ENCODE data around the gene KIF26B. TPM values are rescaled to one million over a fixed set of nuclear protein-coding genes. Genes with fewer than 3 reads are reported as not detected.

Gene KIF26B
- total and polyA plus RNA-seq, 2 of the 4 experiments (the other 2 are of a cell fraction): 0.53 to 0.54 TPM

GRCh38 chr1:245260110-245260882 is 105.5 kb downstream of the KIF26B start:
- Histone ChIP-seq H3K14ac (replicated peaks; ENCODE audit: low read depth, low read length) (no peak overlapping the region), H3K18ac (ENCODE audit: low read depth, low read length) (no peak overlapping the region), H3K4me2 (ENCODE audit: low read depth, low read length) (no peak overlapping the region), H2BK20ac (ENCODE audit: low read depth, low read length) (no peak overlapping the region), H2AK5ac (ENCODE audit: low read depth, low read length) (no peak overlapping the region), H3K9ac (ENCODE audit: low read depth, low read length) (no peak overlapping the region), H4K8ac (ENCODE audit: low read depth in 2 of 2, low read length in 2 of 2) (no peak overlapping the region), H3K56ac (ENCODE audit: extremely low read depth, insufficient read depth, low read length) (no peak overlapping the region), H4K20me1 (ENCODE audit: insufficient read depth, low read length) (no peaks in the 10 kb centered on the region), H2BK120ac (ENCODE audit: low read depth, low read length) (no peak overlapping the region), H3K36me3 (ENCODE audit: control insufficient read depth, insufficient read depth, low read length) (no peaks in the 10 kb centered on the region), H2BK15ac (ENCODE audit: low read depth, low read length) (no peak overlapping the region), H3K27me3 (ENCODE audit: control insufficient read depth, insufficient read depth, low read length) (no peaks in the 10 kb centered on the region), H3K9me1 (ENCODE audit: insufficient read depth, low read length) (no peaks in the 10 kb centered on the region), H2AFZ (replicated peaks; ENCODE audit: low read length, poor library complexity) (no peak overlapping the region), H4K5ac (ENCODE audit: low read depth, low read length) (no peak overlapping the region), H3K4me3 (ENCODE audit: insufficient read depth, low read depth, low read length) (no peak overlapping the region), H3K23ac (ENCODE audit: low read depth, low read length) (no peak overlapping the region), H4K91ac (ENCODE audit: insufficient read depth, low read depth, low read length) (no peak overlapping the region), H3K4me1 (ENCODE audit: control insufficient read depth, insufficient read depth, low read length) (no peaks in the 10 kb centered on the region), H3K27ac (ENCODE audit: insufficient read depth, low read length) (no peak overlapping the region), H2BK5ac (ENCODE audit: low read depth, low read length, poor library complexity, severe bottlenecking) (no peak overlapping the region), H2AK9ac (replicated peaks; ENCODE audit: low read depth, low read length, poor library complexity) (no peak overlapping the region), H3K4ac (ENCODE audit: low read depth, low read length) (no peak overlapping the region), H3K9me3 (ENCODE audit: control insufficient read depth, insufficient read depth, low read length) (no peaks in the 10 kb centered on the region), H3K79me1 (ENCODE audit: low read depth in 1 of 2, low read length in 2 of 2) (no peaks in the 10 kb centered on the region; a peak in 1 of 4 replicates)
- in situ Hi-C loops (cut with MboI; ENCODE audit: low sequenced_read_pairs) (no loop called here), dilution Hi-C loops (cut with HindIII; ENCODE audit: low sequenced_read_pairs, unreplicated experiment) (no loop called here), intact Hi-C loops (cut with micrococcal nuclease) (no loop called here)
- no CpG with 5 or more reads among the region's 6 CpGs for WGBS, 2 experiments (ENCODE audit: extremely low coverage in 2 of 2, insufficient read length in 1 of 2)
- ATAC-seq (ENCODE audit: low read depth) (no peak), DNase-seq (no peak)
- POLR2A ChIA-PET (ENCODE audit: unreplicated experiment): no interaction called here
- CTCF ChIA-PET: no interaction called here
- TF ChIP-seq RFX5 (IDR thresholded peaks at IDR 0.05; ENCODE audit: low read depth, low read length): no peak
- no peak for TF ChIP-seq MXI1 (IDR thresholded peaks at IDR 0.05; ENCODE audit: borderline replicate concordance, low read depth, low read length)
- no peak for TF ChIP-seq BHLHE40 (IDR thresholded peaks at IDR 0.05; ENCODE audit: low read depth, low read length)
- no peak for TF ChIP-seq MAFK (IDR thresholded peaks at IDR 0.05; ENCODE audit: low read depth, low read length)
- no peak for TF ChIP-seq CHD1 (IDR thresholded peaks at IDR 0.05; ENCODE audit: low read depth, low read length)
- TF ChIP-seq ELK1 (IDR thresholded peaks at IDR 0.05; ENCODE audit: borderline replicate concordance, low read depth, low read length): no peak
- no peak for TF ChIP-seq RAD21 (IDR thresholded peaks at IDR 0.05; ENCODE audit: low read length)
- no peak for TF ChIP-seq MAZ (IDR thresholded peaks at IDR 0.05; ENCODE audit: borderline replicate concordance, low read depth, low read length)
- TF ChIP-seq CEBPB (IDR thresholded peaks at IDR 0.05; ENCODE audit: low read depth, low read length): no peak
- TF ChIP-seq FOS (IDR thresholded peaks at IDR 0.05; ENCODE audit: low read depth, low read length): no peak
- TF ChIP-seq CTCF (conservative IDR thresholded peaks at IDR 0.05; ENCODE audit: low read depth, low read length): no peak
- no peak for TF ChIP-seq SMC3 (IDR thresholded peaks at IDR 0.05; ENCODE audit: low read depth, low read length)
- no peak for TF ChIP-seq NFE2L2 (IDR thresholded peaks at IDR 0.05; ENCODE audit: low read depth, low read length)
- TF ChIP-seq RCOR1 (IDR thresholded peaks at IDR 0.05; ENCODE audit: insufficient replicate concordance, low read length): no peak
- TF ChIP-seq USF2 (IDR thresholded peaks at IDR 0.05; ENCODE audit: low read depth, low read length): no peak
- TF ChIP-seq POLR2A (IDR thresholded peaks at IDR 0.05; ENCODE audit: low read depth, low read length): no peak
- no TSS peak for BruUV-seq (replicated peaks)

All from IMR-90 (cell line).